Measurements from ENCODE around the gene APC2.

The APC2 gene

GRCh38 chr19:1452802-1453524 is 3.0 kb downstream of the APC2 start:
- TF ChIP-seq CTCF (IDR thresholded peaks at IDR 0.05; ENCODE audit: borderline replicate concordance, insufficient read depth, low read depth, low read length) = no peak
- H3K4me3 ChIP-seq (ENCODE audit: low read depth, low read length) = no peak overlapping the region

DNA sequence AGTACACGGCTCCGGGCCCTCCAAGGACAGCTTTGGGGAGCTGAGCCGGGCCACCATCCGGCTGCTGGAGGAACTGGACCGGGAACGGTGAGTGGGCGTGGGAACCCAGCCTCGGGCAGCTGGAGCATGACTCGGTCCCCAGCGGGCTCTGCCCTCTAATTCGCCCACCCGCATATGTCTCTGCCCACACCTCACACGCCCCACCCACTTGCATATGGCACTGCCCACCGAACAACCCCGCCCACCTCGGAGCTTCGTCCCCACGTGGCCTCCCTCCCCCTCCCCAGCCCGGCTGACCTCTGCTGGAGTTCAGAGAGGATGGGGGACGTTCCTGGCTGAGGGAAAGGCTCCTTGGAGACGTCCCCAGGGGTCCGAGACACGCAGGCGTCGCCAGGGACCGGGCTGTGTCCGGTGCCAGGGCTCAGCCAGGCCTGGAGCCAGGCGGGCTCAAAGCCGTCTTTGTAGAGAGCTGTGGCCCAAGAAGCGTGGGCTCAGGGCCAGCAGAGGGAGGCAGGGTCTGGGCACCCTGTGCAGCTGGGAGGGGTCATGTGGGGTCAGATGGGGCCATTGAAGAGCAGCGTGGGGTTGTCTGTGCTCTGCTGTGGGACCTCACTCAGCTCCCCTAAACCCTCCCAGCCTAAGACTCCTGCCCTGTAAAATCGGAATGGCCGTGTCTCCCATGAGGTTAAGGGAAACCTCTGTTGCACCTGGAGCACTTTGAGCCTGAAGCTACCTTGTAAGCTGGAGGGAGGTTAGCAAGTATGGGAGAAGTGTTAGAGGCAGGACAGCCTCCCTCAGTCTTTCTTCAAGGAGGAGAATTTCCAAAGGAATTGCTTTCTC is 3.8 kb downstream of the APC2 start:
- no peak for TF ChIP-seq CTCF (IDR thresholded peaks at IDR 0.05; ENCODE audit: borderline replicate concordance, insufficient read depth, low read depth, low read length)

DNA sequence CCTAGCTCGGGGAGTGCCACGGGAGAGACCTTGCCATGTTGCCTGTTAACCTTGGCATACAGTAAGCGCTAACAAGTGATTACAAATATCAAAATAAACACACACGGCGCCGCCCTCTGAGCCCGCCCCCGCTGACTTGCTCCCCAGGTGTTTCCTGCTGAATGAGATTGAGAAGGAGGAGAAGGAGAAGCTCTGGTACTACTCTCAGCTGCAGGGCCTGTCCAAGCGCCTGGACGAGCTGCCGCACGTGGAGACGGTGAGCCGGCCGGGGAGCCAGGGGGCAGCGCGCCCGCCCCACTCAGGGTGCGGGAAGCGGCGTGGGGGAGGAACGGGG is 5.0 kb downstream of the APC2 start:
- no peak overlapping the region for H3K4me3 ChIP-seq (ENCODE audit: low read depth, low read length)

More for the DNA sequence above, 3.8 kb downstream of the APC2 start:
- H3K4me3 ChIP-seq (ENCODE audit: low read depth, low read length) = no peak overlapping the region

DNA sequence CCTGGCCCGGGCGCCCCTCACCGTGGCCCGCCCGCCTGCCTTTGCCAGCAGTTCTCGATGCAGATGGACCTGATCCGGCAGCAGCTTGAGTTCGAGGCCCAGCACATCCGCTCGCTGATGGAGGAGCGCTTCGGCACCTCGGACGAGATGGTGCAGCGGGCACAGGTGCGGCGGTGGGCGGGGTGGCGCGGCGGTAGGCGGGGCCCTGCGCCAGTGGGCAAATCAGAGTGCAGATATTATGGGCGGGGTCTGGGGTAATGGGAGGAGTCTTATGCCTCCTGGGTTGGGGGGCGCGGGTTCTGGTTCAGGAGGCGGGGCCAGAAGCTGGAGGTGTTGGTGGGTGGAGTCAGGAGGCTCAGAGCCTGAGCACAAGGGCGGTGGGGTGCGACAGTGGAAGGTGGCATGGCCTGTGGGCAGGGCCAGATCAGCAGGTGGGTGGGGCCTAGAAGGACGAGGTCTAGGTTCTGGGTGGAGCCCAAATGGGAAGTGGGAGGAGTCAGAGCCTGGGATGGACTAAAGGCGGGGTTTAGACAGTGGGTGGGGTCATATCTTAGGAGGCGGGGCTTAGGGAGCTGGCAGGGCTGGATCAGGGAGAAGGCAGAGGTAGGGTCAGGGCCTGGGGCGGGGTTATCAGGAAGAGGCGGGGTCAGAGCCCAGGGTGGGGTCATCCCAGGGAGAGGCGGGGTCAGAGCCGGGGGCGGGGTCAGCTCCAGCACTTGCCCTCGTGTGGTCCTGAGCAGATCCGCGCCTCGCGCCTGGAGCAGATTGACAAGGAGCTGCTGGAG is 5.6 kb downstream of the APC2 start:
- no peak for TF ChIP-seq CTCF (IDR thresholded peaks at IDR 0.05; ENCODE audit: borderline replicate concordance, insufficient read depth, low read depth, low read length)
- no peak overlapping the region for H3K4me3 ChIP-seq (ENCODE audit: low read depth, low read length)

More for the DNA sequence above, 5.0 kb downstream of the APC2 start:
- TF ChIP-seq CTCF (IDR thresholded peaks at IDR 0.05; ENCODE audit: borderline replicate concordance, insufficient read depth, low read depth, low read length) = no peak

DNA sequence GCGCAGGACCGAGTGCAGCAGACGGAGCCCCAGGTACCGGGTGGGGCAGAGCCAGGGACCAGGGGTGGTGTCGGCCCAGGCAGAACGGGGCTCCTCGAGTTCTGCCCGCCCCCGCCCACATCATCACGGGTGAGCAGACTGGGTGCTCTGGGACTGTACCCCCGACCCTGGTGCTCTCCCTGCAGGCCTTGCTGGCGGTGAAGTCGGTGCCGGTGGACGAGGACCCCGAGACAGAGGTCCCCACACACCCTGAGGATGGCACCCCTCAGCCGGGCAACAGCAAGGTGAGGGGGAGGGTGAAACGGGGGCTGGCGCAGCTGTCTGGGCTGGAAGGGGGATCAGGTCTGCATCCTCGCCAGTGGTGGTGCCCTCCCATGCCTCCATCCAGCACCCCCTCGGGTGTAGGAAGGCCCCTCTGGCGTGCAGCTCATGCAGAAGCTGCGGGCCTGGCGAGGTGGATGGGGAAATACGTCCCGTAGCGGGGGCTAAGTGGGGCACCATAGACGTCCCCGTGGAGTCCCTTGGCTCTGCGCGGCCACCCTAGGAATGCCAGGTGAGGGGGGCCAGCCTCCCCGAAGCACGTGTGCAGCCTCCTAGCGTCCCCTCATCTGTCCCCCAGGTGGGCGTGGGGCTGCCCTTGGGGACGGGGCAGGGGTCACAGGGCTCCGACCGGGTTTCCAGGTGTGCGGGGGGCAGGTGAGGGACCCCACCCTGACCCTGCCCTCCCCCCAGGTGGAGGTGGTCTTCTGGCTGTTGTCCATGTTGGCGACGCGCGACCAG is 6.4 kb downstream of the APC2 start:
- H3K4me3 ChIP-seq (ENCODE audit: low read depth, low read length) = no peak overlapping the region
- no peak for TF ChIP-seq CTCF (IDR thresholded peaks at IDR 0.05; ENCODE audit: borderline replicate concordance, insufficient read depth, low read depth, low read length)

DNA sequence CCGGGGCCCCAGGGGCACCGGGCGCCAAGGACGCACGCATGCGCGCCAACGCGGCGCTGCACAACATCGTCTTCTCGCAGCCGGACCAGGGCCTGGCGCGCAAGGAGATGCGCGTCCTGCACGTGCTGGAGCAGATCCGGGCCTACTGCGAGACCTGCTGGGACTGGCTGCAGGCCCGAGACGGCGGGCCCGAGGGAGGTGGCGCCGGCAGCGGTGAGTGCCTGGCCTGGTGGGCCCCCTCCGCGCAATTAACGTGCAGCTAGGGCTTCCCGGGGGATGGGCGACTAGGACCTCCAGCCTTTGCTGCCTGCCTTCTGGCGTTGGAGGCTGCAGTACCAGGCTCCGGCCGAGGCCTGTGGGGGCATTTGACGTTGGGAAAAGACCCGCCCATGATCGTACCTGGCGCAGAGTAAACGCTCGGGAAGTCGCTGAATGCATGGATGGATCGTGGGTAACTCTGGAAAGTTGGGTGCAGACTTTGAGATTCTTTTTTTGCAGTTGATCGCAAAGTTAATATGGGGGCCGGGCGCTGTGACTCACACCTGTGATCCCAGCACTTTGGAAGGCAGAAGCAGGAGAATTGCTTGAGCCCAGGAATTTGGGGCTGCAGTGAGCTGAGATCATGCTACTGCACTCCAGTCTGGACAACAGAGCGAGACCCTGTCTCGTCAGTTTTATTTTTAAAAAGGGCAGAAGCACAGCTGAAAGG is 7.3 kb downstream of the APC2 start:
- no peak overlapping the region for H3K4me3 ChIP-seq (ENCODE audit: low read depth, low read length)
- no peak for TF ChIP-seq CTCF (IDR thresholded peaks at IDR 0.05; ENCODE audit: borderline replicate concordance, insufficient read depth, low read depth, low read length)
